NB4 (cell line): Measurements from ENCODE around the gene TUBGCP2.

ENCODE experiments used
- POLR2A ChIP-seq: IDR thresholded peaks from 2 replicates; pipeline ENCODE4 v1.6.1; 2011; ENCODE audit warnings: mild to moderate bottlenecking; ENCODE audit not compliant: insufficient read length; ENCODE audit errors: extremely low read depth
- TF ChIP-seq, protein P1 (sequence below): IDR thresholded peaks from one replicate; pipeline ENCODE4 v1.5.1; 2012; ENCODE audit warnings: low read depth, low read length
- TF ChIP-seq, protein P2 (sequence below): IDR thresholded peaks from 2 replicates; pipeline ENCODE4 v1.6.1; 2011; ENCODE audit warnings: low read depth, low read length

DNA sequence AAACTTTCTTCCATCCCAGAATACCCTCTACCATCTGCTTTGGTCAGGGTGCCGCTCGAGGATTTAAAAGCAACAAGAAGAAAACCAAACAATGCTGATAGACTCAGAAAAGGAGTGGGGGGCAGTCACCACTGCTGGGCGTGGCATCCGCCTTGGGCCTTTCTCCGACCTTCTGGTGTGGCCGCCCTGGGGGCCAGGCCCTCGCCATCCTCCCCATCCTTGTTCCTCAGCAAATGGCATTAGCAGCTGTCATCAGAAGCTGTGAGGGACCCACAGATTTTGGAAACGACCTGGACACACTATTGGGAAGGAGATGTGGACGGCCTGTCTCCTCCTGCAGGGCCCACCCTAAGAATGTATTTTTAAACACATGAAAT lies 4.1 kb upstream of the TUBGCP2 start:
- TF ChIP-seq, protein P1, sequence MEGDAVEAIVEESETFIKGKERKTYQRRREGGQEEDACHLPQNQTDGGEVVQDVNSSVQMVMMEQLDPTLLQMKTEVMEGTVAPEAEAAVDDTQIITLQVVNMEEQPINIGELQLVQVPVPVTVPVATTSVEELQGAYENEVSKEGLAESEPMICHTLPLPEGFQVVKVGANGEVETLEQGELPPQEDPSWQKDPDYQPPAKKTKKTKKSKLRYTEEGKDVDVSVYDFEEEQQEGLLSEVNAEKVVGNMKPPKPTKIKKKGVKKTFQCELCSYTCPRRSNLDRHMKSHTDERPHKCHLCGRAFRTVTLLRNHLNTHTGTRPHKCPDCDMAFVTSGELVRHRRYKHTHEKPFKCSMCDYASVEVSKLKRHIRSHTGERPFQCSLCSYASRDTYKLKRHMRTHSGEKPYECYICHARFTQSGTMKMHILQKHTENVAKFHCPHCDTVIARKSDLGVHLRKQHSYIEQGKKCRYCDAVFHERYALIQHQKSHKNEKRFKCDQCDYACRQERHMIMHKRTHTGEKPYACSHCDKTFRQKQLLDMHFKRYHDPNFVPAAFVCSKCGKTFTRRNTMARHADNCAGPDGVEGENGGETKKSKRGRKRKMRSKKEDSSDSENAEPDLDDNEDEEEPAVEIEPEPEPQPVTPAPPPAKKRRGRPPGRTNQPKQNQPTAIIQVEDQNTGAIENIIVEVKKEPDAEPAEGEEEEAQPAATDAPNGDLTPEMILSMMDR = no peak
- TF ChIP-seq POLR2A = no peak
- TF ChIP-seq, protein P2, sequence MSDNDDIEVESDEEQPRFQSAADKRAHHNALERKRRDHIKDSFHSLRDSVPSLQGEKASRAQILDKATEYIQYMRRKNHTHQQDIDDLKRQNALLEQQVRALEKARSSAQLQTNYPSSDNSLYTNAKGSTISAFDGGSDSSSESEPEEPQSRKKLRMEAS = no peak
